ENCODE data around the gene COL23A1.
"Not testable (repeated sequence)": the region's sequence is repeated elsewhere in the genome, so short reads cannot be mapped to it uniquely, and the experiment has no call there.

The COL23A1 gene

DNA sequence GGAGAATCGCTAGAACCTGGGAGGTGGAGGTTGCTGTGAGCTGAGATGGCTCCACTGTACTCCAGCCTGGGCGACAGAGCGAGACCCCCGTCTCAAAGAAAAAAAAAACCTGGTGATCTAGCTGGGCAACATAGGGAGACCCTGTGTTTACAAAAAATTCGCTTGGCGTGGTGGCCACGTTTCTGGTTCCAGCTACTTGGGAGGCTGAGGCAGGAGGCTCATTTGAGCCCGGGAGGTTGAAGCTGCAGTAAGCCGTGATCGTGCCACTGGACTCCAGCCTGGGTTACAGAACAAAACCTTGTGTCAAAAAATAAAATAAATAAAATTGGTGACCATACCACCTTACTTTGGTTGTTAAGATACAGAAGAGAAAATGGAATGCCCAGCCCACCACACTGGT, 387.7 kb downstream of the COL23A1 start:
- DNase-seq, result no peak

DNA sequence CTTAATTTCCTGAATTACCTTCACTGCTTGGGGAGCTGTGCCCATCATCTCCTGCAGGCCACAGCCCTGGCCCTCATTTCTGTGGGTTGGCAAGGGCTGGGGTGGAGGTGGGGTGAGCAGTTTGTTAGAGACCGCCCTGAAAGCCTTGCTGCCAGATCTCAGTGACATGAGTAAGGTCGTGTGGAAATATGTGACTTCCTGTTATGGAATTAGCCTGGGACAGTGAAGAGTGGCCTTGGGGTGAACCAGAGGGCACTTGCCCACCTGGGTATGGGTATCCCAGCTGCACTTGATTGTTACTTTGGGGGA, 388.3 kb downstream of the COL23A1 start:
- no peak for DNase-seq

DNA sequence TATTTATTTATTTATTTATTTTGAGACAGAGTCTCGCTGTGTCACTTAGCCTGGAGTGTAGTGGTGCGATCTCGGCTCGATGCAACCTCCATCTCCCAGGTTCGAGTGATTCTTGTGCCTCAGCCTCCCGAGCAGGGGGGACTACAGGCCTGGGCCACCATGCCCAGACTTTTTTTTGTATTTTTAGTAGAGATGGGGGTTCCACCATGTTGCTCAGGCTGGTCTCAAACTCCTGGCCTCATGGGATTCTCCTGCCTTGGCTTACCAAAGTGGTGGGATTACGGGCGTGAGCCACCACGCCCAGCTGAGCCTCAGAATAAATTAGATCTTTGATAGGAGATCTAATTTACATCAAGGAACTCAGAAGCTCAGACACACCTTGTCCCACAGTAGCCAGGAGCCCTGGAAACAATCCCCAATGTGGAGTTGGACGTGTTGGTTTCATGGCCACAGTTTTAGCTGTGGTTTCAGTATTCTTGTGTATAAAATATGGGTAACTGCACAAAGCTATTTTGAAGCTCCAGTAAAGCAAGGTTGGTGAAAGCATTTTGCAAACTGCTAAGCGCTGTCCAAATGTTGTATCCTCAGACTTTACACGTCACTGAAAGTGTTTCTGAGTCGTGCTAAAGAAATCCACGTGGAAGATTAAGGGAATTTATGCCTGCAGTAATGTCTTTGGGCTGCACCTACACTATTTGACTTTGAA, 388.8 kb downstream of the COL23A1 start:
- no peak for DNase-seq

DNA sequence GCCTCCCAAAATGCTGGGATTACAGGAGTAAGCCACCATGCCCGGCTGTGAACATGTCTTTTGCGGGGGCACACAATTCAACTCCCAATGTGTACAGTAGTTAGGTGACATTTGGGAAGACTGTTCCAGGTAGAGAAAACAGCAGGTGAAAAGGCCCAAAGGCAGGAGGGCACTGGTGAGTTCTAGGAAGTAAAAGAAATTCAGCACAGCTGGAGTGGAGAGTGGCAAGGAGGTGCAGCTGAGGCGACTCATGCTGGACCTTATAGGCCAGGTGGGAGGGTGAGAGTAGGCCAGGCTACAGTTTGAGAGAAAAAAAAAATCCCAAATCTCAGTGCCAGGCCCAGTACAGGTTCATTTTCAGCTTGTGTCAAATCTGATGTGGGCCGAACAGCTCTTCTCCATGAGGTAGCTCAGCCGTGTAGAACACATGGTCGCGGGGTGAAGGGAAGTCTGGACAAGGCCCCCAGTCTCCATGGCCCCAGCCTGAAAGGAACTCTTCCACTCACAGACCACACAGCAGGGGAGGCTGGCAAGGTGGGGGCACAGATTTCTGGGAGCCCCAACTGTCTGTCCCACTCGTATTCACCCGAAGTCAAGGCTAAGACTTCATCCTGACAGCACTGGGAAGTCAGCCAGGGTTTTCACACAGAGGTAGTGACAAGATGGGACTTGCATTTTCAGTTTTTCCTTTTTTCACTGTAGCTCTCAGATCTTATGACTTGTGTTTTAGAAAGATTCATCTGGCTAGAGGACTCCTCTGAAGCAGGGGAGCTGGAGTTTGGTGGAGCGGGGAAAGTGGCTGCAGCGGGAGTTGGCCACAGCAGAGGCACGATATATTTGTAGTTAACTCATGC, 390.4 kb downstream of the COL23A1 start:
- no peak for DNase-seq

DNA sequence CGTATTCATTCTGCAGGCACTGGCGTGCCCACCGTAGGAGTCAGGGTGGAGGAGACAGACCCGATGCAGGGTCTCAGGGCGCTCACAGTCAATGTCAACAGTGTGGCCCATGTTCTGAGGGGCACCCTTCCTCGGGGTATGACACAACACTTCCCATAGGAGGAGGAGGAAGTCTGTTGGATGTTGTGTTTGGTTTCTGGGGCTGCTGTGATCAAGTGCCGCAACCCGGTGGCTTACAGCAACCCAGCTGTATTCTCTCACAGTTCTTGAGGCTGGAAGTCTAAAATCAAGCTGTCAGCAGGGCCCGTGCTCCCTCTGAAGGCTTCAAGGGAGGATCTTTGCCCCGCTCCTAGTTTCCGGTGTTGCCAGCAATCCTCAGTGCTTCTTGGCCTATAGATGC, 391.5 kb downstream of the COL23A1 start:
- DNase-seq, result no peak

DNA sequence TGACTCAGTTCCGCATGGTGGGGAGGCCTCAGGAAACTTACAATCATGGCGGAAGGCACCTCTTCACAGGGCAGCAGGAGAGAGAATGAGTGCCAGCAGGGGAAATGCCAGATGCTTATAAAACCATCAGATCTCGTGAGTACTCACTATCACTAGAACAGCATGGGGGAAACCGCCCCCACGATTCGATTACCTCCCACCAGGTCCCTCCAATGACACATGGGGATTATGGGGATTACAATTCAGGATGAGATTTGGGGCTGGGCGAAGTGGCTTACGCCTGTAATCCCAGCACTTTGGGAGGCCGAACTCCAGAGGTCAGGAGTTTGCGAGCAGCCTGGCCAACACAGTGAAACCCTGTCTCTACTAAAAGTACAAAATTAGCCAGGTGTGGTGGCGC, 392.0 kb downstream of the COL23A1 start:
- DNase-seq, result not testable (repeated sequence)

DNA sequence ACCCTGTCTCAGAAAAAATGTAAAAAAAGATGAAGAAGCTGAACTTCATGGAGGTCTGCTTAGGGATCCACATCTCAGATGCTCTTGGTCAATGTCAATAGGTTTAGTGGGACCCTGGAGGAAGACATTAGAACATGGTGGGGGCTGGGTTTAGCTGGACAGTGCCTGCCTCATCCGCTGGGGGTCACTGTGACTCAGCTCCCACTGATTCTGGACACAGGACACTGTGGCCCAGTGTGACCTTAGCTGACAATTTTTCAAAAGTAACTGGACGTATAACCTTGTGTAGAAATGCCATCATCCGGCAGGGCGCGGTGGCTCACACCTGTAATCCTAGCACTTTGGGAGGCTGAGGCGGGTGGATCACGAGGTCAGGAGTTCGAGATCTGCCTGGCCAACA, 393.2 kb downstream of the COL23A1 start:
- DNase-seq, result no peak

DNA sequence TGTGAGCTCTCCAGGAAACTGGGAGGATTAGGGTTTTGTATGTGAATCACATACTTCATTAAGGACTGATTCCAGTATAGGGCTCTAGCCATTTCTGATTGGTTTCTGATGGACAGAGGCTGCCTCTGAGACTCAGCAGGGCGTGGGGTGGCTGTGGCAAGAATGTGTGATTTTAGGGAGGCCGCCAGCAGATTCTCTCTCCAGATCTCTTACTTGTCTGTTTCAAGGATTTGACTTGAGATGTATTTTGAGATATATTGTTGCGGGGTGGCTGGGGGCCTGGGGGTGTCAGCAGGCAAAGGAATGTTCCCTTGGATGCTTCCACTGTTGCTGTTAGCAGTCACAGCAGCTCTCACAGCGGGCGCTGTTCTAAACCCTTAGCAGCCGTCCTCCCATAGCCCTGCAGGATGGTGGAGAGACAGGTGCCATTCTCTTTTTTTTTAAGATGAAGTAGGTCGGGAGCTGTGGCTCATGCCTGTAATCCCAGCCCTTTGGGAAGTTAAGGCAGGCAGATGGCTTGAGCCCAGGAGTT, 393.8 kb downstream of the COL23A1 start:
- DNase-seq, result no peak

DNA sequence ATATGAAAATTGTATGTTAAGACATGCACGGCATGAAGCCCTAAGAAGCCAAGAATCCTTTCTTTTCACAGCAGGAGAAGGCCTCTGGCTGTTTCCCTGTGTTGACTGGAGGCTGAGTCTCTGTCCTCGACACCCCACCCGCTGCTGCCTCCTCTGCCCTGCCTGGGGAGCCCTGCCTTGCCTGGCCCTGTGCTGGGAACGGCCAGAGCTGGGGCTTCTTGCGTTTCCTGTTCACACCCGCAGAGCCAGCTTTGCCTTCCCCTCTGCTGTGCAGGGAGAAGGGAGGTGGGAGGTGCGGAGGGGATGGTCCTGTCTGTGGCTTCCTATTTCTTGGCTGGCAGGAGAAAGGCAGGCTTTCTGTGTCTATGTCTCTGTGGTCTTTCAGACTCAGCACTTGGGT, 396.2 kb downstream of the COL23A1 start:
- DNase-seq, result no peak

DNA sequence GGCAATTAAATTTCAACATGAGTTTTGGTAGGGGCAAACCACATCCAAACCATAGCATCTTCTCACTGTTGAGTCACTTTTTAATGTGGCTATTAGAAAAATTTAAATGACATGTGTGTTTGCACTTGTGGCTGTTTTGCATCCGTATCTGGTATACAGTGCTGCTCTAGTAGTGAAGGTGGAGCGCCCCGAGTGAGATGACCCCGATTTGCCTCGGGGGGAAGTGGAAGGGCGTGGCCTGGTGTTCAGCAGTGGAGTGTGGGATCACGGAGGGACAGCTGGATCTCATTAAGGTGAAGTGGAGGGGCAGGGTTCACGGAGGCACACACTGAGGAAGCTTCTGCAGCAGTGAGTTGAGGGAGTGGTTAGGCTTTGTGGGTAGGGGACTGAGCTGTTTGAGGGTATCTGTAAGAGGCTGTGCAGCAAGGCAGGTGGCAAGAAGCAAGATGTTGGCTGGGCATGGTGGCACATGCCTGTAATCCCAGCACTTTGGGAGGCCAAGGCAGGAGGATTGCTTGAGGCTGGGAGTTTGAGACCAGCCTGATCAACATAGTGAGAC, 396.9 kb downstream of the COL23A1 start:
- no peak for DNase-seq

DNA sequence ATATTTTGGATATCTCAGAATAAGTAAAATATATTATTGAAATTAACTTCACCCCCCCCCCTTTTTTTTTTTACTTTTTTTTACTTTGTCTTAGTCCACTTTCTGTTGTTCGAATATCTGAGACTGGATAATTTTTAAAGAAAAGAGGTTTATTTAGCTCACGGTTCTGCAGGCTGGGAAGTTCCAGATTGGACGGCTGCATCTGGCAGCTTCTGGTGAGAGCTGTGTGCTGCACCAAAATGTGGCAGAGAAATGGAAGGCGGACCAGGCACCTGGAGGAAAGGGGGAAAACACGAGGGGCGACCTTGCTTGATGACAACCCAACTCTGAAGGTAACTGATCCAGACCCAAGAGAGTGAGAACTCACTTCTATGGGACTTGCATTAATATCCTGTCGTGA, 397.4 kb downstream of the COL23A1 start:
- no peak for DNase-seq

DNA sequence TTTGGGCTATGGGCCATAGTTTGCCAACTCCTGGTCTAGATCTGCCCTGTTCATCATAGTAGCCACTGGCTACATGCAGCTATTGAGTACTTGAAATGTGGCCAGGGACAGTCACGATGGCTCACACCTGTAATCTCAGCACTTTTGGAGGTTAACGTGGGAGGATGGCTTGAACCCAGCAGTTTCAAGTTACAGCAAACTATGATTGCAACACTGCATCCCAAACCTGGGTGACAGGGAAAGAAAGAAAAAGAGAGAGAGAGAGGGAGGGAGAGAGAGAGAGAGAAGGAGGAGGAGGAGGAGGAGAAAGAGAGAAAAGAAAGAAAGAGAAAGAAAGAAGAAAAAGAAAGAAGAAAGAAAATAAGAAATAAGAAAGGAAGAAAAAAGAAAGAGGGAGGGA, 397.9 kb downstream of the COL23A1 start:
- DNase-seq, result no peak

DNA sequence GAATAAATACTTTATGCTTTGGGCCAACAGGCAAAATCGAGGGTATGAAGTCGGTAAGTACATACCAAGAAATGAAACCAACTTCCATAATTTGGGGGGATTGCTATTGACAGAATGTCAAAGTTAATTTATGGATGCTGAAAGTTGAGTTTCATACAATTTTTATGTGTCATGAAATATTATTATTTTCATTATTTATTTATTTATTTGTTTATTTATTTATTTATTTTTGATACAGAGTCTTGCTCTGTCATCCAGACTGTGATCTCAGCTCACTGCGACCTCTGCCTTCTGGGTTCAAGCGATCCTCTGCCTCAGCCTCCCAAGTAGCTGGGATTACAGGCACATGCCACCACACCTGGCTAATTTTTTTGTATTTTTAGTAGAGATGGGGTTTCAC, 398.5 kb downstream of the COL23A1 start:
- DNase-seq, result no peak

DNA sequence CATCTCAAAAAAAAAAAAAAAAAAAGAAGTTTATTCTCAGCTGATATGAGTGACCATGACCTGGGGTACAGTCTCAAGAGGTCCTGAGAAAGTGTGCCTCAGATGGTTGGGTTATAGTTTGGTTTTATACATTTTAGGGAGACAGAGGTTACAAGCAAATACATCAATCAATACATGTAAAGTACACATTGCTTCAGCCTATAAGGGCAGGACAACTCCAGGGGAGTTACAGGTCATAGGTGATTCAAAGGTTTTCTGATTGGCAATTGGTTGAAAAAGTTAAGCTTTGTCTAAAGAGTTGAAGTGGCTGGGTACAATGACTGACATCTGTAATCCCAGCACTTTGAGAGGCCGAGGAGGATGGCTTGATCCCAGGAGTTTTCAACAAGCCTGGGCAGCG, 400.8 kb downstream of the COL23A1 start:
- no peak for DNase-seq

Data from activated CD4-positive, alpha-beta T cell treated with anti-CD3 and anti-CD28 coated beads, Interleukin-10, Interleukin-2, amounts not matched to agents 100 ng/mL and 50 ng/mL, durations not matched to agents 16 hours and 8 hours (primary cell).